CD4-positive, alpha-beta T cell treated with Interleukin-4 for 1 hour (primary cell): Measurements from ENCODE around the gene NDUFC1.
A peak's percentile ranks its signal among the peaks of the same experiment; 100 is the strongest.
"Not testable (repeated sequence)": the region's sequence is repeated elsewhere in the genome, so short reads cannot be mapped to it uniquely, and the experiment has no call there.

ENCODE experiments used
- DNase-seq, 2 donors: peaks; one replicate each; pipeline ENCODE4 v3.0.0-alpha.2; 2020 to 2022

NDUFC1 gene

DNA sequence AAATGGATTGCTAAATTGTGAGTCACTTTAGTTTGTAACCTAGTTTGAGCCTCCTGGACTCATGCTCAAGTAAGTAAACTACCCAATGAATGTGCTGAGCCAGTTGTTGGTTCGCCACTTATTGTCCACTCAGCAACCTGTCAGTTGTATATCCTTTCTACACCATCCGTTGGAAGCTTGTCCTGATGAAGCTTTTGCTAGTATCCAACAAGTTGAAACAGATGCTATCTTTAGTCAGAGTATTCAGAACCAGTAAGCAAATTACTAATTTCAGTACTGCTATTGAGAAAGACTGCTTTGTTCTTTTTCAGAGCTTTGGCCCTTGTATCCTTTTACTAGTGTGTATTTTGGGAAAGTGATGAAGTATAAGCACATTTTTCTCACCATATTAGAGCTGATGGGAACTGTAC lies 5.3 kb downstream of the NDUFC1 start:
- DNase-seq: no peak

DNA sequence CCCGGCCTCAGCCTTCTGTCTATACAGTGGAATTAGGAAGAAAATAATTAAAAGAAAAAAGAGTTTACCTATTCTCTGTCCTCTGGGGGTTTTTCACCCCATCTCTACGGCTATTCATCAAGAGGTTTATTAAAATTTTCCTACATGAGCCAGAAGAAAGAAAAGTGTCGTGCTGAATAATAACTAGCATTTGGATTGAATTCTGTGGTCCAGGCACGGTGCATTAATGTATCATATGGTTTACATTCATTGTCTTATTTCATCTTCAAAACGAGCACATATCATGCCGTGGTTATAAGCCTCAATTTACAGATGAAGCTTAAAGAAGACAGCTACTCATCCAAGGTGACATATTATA lies 6.4 kb downstream of the NDUFC1 start:
- no peak for DNase-seq

DNA sequence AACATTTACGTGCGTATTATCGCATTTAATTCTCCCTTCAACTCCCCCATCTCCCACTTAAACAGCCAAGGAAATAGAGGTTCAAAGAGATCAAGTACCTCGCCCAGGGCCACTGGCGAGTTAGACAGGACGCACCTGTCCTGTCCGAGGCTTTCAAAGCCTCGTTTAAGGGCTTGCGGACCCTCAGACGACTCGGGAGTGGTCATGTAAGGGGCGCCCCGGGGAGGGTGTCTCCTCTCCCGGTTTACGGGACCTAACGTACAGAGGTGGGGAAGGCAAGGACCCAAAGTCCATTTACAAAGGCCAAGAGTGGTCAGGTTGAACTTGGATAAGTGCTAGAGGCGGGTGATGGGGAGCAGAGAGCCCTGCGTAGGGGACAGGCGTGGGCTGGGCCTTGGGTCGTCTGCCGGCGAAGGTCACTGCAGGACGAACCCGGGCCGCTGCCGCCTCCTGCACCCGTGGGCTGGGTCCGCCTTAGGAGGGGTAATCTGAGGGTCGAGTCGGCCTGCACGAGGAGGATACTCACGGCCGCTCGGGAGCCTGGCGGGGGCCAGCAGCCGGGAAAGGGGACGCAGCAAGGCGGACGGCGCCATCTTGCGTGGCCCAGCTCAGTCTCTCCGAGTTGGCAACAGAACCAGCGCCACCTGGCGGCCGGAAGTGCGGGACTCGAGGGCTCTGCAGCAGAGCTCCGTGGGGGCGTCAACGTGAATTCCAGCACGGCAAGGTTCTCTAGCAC lies 6.9 kb downstream of the NDUFC1 start:
- peak; percentile 95 to 96 for DNase-seq

DNA sequence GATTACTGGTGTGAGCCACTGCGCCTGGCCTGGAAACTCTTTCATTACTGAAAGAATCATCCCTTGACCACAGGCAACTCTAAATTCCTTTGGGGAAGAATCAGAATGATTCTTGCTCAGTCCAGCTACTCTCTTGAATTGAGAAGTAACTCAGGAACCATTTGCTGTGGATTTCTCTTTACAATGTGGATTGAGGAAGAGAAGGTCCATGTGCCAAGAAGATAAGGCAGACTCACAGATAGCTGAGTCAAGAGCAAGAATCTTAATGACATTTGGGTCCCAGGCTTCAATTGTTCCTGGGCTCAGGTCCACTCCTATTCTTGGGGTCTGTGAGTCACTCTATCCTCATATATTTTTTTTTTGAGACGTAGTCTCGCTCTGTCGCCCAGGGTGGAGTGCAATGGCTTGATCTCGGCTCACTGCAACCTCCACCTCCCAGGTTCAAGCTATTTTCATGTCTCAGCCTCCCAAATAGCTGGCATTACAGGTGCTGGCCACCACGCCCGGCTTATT lies 16.0 kb downstream of the NDUFC1 start:
- no peak for DNase-seq

DNA sequence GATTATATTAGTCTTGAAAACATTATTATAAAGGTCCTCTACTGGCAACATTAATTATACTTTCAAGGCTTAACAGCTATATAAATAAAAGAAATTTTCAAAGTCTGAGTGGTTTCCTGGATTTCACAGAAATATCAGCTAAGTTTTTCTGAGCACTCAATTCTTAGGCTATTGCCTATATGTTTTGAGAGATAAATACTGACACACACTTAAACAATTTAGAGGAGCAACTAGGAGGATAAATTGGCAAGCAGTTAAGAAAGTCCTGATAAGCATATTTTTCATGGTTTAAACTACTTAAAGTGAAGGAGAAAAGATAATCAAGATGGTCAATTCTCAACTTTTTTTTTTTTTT lies 19.6 kb downstream of the NDUFC1 start:
- DNase-seq: no peak

DNA sequence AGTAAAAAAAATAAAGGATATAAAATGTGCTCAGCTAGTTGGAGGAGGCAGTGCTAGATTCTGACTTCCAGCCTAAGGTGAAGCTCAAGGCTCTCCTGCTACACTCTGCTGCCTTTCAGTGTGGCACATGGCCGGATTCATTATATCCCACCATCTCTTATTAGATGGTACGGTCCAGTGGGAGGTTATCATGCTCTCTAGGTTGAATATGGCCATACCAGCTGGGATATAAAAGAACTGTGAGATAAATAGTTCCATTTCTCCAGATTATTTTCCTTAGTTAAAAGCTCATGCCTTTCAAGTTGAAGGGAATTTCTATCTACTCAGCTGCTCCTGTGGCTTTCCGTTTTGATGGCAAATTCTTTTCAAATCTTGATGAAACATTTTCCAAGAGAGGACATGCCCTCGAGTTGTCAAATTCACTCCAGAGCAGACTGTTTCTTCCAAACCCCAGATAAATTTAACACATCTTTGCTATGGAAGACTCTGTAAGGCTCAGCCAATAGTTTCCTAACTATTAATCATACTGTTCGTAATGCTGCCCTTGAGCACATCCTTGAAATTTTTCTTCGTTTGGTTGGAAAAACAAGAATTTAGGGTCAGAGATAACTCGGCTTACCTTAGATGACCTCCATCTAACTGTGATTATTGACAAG lies 20.1 kb downstream of the NDUFC1 start:
- no peak for DNase-seq

DNA sequence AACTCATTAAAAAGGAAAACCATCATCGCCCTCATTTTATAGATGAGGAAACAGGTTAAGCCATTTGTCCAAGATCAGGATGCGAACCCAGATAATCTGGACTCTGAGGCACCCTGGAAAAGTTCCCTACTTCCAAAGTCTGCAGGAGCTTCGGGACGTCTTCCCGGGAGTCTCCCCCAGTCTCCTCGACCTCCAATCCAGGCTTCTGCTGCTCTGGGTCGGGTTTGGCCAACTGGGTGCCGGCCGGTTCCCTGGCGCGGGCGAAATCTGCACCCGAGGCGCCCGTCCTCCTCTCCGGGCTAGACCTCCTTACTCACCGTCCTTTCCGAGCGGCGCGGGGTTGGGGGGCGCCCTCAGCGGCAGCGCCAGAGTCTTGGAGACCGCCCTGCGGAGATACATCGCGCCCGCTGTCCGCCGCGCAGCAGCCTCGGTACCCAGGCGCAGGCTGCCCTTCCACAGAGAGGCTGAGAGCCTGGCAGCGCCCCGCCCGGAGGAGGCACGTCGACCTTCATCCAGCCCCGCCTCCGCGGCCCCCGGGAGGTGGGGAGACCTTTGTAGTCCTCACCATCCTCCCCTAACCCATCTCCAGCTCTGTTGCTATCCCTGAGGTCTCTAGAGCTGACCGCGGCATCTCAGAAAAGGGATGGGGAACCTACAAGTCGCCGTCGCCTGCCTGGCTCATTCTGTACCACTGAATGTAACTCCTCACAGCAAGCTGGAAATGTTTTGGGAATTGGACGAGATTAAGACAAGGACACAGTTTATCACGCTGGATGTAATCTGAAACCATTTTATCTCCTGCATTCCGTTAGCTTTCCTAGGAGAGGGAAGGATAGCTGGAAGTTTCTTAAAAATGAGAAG lies 22.3 kb downstream of the NDUFC1 start, which contains the start of gene MGARP:
TSS of gene MGARP (minus strand) at position 466 of the 861 bp plus-strand sequence. CDS start at position 399, 67 bp downstream.
- no peak for DNase-seq

DNA sequence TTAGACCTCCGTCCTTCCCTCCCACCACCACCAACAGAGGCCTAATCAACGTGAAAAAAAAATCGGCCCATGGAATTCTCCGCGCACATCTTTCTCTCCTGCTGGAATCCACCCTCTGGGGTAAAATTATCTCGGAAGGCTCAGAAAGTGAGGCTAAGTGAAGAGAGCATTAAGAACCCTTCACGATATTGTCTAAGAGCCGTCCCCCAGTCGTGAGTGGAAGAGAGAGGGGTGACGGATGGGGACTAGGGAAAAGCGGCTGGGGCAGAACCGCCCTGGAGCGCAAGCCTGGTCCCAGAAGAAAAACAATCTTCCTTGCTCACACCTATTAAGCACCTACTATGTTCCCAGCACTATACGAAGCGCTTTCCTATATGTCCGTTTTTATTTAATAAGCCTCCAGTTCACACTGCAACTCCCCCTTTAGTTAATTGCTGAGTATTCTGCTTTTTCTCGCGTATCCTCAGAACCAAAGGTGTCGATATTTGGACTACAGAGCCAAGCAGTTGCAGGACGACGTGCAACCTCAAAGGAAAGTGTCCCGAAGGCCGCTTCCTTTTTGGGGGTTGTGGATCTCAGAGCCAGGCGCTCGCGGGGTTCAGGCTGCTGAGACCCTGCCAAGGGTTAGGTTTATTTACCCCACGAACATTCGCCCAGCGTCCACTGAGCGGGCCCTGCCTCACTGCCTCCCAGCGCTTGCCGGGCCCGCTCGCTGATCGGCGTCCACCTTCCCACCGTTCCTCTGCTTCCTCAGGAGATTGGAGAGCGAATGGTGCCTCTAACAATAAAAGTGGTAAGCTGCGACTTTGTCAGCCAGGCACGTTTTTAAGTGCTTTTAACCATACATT lies 23.1 kb downstream of the NDUFC1 start:
- no peak for DNase-seq

DNA sequence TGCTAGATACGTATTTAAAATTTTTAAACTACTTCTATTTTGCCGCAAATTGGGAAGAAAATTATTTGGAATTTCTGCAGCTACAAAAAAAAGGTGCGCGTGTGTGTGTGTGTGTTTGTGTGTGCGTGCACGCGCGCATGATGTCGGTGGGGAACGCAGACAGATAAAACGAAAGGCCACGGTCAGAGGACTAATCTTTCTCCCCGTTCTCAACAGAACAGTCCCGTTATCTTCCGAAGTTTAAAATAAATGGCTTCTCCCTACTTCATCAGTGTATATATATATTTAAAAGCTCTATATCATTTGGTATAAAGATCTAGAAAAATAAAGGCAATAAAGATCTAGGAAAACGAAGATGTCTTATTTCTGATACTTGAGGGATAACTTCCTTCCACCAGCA lies 23.8 kb downstream of the NDUFC1 start:
- no peak for DNase-seq

DNA sequence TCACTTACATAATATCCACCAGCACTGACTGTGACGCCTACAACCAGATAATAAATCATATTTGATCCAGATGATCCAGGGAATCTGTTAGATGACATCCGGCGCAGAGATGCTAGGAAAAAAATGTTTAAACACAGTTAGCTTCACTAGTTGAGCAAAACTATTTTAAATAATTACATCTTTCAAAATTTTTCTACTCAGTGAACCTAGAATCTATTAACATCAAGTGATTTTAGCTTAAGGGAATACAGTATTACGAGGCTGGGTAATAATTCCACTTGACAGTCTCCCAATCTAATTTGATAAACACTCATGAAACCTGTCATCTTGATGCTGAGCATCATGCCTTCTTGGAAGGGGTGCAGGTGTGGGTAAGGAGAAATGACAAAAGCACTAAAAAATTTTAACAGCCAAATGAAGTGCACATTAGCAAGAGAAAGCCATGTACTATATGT lies 27.0 kb downstream of the NDUFC1 start:
- DNase-seq: no peak

DNA sequence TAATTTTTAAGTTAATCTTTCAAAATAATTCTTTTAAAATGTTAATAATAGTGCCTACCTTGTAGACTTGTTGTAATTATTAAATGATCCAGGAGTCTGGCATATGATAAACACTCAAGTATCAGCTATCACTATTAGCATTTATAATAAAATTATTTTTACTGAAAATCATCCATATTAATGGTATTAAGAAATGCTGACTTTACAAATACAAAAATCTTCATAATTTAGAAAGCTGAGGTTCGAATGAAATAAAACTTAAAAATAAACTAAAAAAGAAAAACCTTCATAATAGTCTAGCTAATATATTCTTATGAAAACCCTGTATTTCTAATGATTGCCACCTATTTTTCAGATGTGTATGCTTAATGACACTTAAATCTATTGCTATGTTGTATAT lies 27.5 kb downstream of the NDUFC1 start:
- DNase-seq: no peak

DNA sequence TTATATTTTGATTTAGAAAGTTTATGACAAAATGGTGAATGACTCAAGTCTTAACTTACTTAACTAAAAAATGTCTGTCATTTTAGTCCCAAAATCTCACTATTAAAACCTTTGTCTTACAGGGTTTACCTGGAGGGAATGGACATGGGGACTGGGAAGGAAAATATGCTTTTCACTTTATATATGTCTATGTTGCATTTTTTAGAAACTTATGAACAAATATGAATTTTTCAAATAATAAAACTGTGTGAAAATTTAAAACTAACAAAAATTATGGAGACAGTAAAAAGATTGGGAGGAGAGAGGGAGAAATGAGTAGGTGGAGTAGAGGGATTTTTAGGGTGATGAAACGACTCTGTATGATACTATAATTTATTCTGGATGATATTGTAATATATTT lies 28.4 kb downstream of the NDUFC1 start:
- DNase-seq: no peak

DNA sequence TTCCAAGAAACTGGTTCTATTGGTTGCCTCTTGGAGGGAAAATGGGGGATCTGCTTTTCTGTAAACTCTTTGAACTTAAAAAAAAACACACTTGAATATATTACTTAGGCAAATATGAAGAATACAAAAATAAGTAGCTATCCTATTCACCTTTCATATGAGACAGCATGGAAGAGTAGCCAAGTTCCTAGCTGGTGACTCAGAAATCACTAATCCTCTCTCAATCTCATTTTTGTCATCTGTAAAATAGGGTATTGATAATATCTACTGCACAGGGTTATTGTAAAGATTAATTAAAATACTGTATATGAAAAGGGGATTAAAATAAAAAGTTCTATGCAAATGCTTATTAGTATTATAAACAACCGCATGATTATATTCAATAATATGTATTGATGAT lies 35.0 kb downstream of the NDUFC1 start:
- DNase-seq: no peak

DNA sequence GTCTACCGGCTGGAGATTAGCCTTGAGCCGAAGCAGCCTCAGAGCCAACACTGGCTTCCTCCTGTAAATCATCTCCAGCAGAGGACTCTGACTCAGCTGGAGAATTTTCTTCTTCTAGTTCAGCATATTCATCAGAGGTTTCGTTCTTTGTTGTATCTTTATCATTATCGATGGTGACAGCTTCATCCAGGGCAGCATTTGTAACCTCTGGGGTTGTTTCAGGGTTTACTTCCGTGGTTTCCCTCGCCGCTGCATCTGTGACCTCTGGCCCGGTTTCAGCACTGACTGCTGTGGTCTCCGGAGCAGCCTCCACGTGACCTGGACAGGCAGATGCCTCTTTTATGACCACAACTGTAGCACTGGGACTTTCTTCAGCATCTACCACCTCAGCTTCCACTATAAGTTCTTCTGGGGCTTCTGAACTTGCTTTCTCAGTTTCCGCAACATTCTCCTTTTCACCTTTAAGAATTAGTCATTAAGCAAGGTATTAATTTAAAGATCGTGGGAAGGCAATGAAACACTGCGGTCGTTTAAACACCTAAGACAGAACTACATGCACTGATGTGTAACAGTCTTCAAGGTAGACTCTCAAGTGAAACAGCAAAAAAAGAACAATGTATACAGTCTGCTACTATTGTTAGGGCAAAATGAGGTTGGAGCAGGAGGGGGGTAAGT lies 35.6 kb downstream of the NDUFC1 start:
- peak; percentile 74 to 76 for DNase-seq

DNA sequence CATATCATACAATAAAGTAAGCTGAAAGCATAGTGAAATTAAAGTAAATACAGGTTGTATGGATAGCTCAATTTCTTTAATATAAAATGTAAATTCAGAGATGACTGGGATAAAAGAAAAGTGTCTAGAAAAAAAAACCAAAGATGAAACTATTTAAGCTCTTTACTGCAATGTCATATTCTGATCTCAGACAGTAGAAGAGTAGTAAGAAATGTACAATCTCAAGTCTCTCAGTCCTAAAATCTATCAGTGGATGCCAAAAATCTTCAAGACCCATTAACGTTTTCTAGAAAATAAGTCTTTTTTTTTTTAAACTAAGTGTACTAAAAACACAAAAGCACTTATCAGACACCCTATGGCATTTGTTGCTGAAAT lies 36.1 kb downstream of the NDUFC1 start:
- no peak for DNase-seq

DNA sequence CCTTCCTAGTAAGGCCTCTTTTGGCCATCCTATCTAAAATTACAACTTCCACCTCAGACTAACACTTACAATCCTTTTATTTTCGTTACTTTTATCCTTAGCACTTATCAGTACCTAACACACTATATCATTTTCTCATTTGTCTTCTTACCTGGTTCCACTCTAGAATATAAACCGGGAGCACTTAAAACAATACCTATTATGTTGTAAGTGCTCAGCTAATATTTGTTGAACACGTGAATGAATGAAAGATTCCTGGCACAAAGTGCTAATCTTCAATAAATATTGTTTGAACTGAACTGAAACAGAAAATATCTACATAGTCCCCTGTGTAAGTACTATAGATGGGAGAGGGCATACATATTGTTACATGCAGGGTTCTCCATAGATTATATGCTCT lies 36.6 kb downstream of the NDUFC1 start:
- DNase-seq: no peak

DNA sequence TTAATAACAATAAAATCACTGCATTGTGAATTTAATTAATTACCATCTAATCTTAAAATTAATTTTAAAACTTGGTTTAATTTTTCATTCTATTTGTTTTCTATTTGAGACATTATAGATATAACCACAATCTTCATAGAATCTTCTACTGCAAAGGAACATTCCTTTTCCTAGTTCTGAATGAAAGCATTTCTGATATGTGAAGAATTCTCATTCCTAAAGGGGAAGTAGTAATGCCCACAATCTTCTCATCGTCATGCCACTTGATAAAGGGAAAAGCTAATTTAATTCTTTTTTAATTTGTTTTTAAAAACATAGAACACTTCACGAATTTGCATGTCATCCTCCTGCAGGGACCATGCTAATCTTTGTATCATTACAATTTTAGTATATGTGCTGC lies 45.9 kb downstream of the NDUFC1 start:
- DNase-seq: no peak

DNA sequence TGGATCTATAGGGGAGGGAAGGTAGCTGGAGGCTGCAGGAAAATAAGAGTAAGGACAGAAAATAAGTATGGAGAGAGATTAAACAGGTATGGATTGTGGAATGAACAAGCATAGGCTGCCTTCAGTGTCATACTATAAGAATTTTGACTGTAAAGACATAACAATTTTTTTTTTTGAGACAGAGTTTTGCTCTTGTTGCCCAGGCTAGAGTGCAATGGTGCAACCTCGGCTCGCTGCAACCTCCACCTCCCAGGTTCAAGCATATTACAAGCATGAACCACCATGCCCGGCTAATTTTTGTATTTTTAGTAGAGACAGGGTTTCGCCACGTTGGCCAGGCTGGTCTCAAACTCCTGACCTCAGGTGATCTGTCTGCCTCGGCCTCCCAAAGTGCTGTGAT lies 46.7 kb downstream of the NDUFC1 start:
- not testable (repeated sequence) for DNase-seq

DNA sequence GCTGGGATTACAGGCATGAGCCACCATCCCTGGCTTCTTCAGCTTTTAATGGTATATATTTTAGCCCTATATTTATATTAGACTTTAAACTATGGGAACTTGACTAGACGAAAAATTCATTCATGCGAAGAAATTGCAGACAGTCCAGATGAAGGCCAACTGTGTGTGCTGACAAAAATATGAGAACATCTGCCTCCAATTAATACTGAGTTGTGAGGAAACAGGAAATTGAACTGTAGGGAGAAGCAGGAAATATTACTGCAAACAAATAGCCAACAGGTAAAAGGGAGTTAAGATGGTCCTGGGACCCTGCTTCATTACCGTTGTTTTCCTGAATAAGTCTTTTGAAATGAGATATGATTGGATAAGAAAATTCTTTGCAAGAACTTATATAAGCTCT lies 48.6 kb downstream of the NDUFC1 start:
- DNase-seq: no peak

DNA sequence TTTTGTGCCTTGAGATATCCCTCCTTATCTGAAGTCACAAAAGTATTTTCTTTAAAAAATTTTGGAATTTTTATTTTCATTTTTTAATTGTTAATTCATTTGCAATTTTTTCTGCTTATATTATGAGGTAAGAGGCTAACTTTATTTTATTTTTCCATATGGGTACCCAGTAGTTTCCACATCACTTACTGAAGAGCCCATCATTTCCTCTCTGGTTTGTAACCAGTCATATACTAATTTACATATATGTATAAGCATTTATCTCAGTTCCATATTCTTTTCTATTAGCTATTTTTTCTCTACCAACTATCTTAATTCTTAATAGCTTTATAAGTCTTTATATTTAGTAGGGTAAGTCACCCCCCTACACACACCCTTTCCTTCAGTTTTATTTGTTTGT lies 49.2 kb downstream of the NDUFC1 start:
- DNase-seq: no peak

DNA sequence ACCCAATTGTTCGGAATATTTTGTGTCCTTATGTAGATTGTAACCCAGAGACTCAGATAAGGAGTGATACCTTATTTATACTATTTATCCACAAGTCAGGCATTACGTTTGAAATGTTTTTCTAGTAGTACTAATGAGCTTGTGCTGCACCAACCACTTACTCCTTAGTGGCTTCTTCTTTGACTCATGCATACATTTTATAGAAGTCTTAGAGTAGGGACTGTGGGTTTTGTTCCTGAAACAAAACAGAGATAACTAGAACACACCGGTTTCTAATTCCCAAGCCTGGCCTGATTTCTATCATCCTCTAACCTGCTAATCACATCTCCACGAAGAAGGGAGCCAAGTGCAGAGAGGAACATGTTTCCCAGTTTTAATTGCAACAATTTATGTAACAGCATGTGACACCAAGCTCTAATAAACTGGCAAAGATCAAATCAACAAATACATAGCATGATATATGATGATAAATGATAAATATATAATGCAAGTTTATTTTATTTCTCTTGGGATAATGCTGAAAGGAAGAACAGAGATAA lies 54.5 kb downstream of the NDUFC1 start:
- no peak for DNase-seq

DNA sequence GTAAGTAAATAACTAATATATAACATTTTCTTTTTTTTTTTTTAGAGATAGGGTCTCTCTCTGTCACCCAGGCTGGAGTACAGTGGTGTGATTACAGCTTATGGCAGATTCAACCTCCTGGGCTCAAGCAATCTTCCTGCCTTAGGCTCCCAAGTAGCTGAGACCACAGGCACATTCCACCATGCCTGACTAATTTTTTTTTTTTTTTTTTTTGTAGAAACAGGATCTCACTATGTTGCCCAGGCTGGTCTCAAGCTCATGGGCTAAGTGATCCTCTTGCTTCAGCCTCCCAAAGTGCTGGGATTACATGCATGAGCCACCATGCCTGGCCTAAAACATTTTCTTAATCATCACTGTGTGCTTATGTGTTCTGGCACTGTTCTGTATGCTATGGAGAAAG lies 55.0 kb downstream of the NDUFC1 start:
- no peak for DNase-seq
